AG04449 (cell line): ENCODE measurements around the gene PRKCE.

Source experiments
- CTCF ChIA-PET: fragments of 350-600 bp; formaldehyde crosslinking; extraction: SDS; loops from one replicate; lab custom pipeline; 2021; ENCODE audit warnings: antibody characterized with exemption; lab: Yijun Ruan, JAX
- POLR2A ChIA-PET: fragments of 400-600, 350-600 bp; formaldehyde crosslinking; extraction: SDS; loops from one replicate; lab custom pipeline; 2020; ENCODE audit warnings: antibody characterized with exemption, inconsistent platforms; lab: Yijun Ruan, JAX
- DNase-seq: peaks from one replicate; pipeline ENCODE4 v3.0.0-alpha.2; 2010; ENCODE audit warnings: low read depth, low spot score
- H3K4me3 ChIP-seq: 2 replicates; pipeline ENCODE4 v1.5.1; 2011; ENCODE audit warnings: low read depth, mild to moderate bottlenecking, control low read depth, low read length
- CTCF ChIP-seq: IDR thresholded peaks from one replicate; pipeline ENCODE4 v1.5.1; 2011; ENCODE audit warnings: mild to moderate bottlenecking, moderate library complexity, low read length, control low read depth, inconsistent platforms; ENCODE audit not compliant: insufficient read depth; ENCODE audit errors: missing control alignments

The PRKCE gene

GRCh38 chr2:46157072-46157965 lies 505.8 kb downstream of the PRKCE start:
- CTCF ChIA-PET: no interaction called here
- POLR2A ChIA-PET: no interaction called here
- TF ChIP-seq CTCF: no peak
- no peak for DNase-seq
- no peak overlapping the region for H3K4me3 ChIP-seq

- no peak overlapping the region for H3K4me3 ChIP-seq
- ChIA-PET CTCF (no interaction called here), POLR2A (no interaction called here)
- DNase-seq: no peak
- TF ChIP-seq CTCF: no peak
These were observed 506.5 kb downstream of the PRKCE start for GRCh38 chr2:46157966-46158310.

- H3K4me3 ChIP-seq: no peak overlapping the region
- TF ChIP-seq CTCF: no peak
- no peak for DNase-seq
- ChIA-PET CTCF (no interaction called here), POLR2A (no interaction called here)
These were observed 507.2 kb downstream of the PRKCE start for GRCh38 chr2:46158661-46159060.

GRCh38 chr2:46160326-46160725 lies 508.9 kb downstream of the PRKCE start:
- TF ChIP-seq CTCF: no peak
- POLR2A ChIA-PET: no interaction called here
- CTCF ChIA-PET: no interaction called here

GRCh38 chr2:46161315-46161714 lies 509.8 kb downstream of the PRKCE start:
- ChIA-PET CTCF (no interaction called here), POLR2A (no interaction called here)

More at GRCh38 chr2:46160326-46160725, 508.9 kb downstream of the PRKCE start:
- no peak overlapping the region for H3K4me3 ChIP-seq
- DNase-seq: no peak

More at GRCh38 chr2:46161315-46161714, 509.8 kb downstream of the PRKCE start:
- no peak for DNase-seq
- no peak overlapping the region for H3K4me3 ChIP-seq
- TF ChIP-seq CTCF: no peak
